ELR (cell line): ENCODE data around the gene RILPL1.
"Not testable (repeated sequence)": the region's sequence is repeated elsewhere in the genome, so short reads cannot be mapped to it uniquely, and the experiment has no call there.

Source experiments
- DNase-seq: peaks from one replicate; pipeline ENCODE4 v3.0.0-alpha.2; 2015; ENCODE audit warnings: low read depth

Gene RILPL1

GRCh38 chr12:123533672-123534643, at the start of gene RILPL1:
Gene RILPL1 (minus strand): TSS chr12:123533719. CDS start chr12:123533482, 237 bp downstream.
- DNase-seq: peak; percentile 66

- peak; percentile 41 for DNase-seq
Observed at GRCh38 chr12:123580772-123581171, 47.3 kb upstream of the RILPL1 start.

GRCh38 chr12:123578829-123579228, 45.3 kb upstream of the RILPL1 start:
- not testable (repeated sequence) for DNase-seq

- no peak for DNase-seq
Observed at GRCh38 chr12:123578243-123578642, 44.7 kb upstream of the RILPL1 start.

GRCh38 chr12:123576611-123577010, 43.1 kb upstream of the RILPL1 start:
- DNase-seq: no peak

- DNase-seq: no peak
Observed at GRCh38 chr12:123573870-123574269, 40.4 kb upstream of the RILPL1 start.

GRCh38 chr12:123572391-123572790, 38.9 kb upstream of the RILPL1 start:
- no peak for DNase-seq

GRCh38 chr12:123571343-123571813, 37.9 kb upstream of the RILPL1 start:
- peak; percentile 70 for DNase-seq

GRCh38 chr12:123559468-123559867, 25.9 kb upstream of the RILPL1 start:
- DNase-seq: no peak

- DNase-seq: not testable (repeated sequence)
Observed at GRCh38 chr12:123558487-123558886, 25.0 kb upstream of the RILPL1 start.

- not testable (repeated sequence) for DNase-seq
Observed at GRCh38 chr12:123554843-123555242, 21.3 kb upstream of the RILPL1 start.

- DNase-seq: not testable (repeated sequence)
Observed at GRCh38 chr12:123554136-123554535, 20.6 kb upstream of the RILPL1 start.

- DNase-seq: no peak
Observed at GRCh38 chr12:123550700-123551099, 17.2 kb upstream of the RILPL1 start.

GRCh38 chr12:123548107-123548506, 14.6 kb upstream of the RILPL1 start:
- no peak for DNase-seq

- peak; percentile 63 for DNase-seq
Observed at GRCh38 chr12:123546281-123546680, 12.8 kb upstream of the RILPL1 start.

- no peak for DNase-seq
Observed at GRCh38 chr12:123543541-123543940, 10.0 kb upstream of the RILPL1 start.

GRCh38 chr12:123540899-123541662, 7.6 kb upstream of the RILPL1 start:
- no peak for DNase-seq

- not testable (repeated sequence) for DNase-seq
Observed at GRCh38 chr12:123535952-123536351, 2.4 kb upstream of the RILPL1 start.

GRCh38 chr12:123532808-123533649, 490 bp downstream of the RILPL1 start:
- peak; percentile 62 for DNase-seq

- peak; percentile 48 for DNase-seq
Observed at GRCh38 chr12:123532019-123532418, 1.5 kb downstream of the RILPL1 start.

- no peak for DNase-seq
Observed at GRCh38 chr12:123531091-123531490, 2.4 kb downstream of the RILPL1 start.

GRCh38 chr12:123530668-123531067, 2.9 kb downstream of the RILPL1 start:
- DNase-seq: no peak
